Measurements from ENCODE around the gene IMPDH2. TPM values are rescaled to one million over a fixed set of nuclear protein-coding genes. Genes with fewer than 3 reads are reported as not detected.

IMPDH2 gene
- total and polyA plus RNA-seq, 7 donors: 55.0 to 187 (median 99.0) TPM

GRCh38 chr3:49019941-49020329 lies 9.3 kb downstream of the IMPDH2 start:
- WGBS, 2 donors: 13 to 43% methylated on average over 12 of the region's 12 CpGs

GRCh38 chr3:49018707-49019006 lies 10.5 kb downstream of the IMPDH2 start:
- Histone ChIP-seq H3K9me3 (no peaks in the 10 kb centered on the region), H3K4me3 (peak overlapping the region; percentile 72 to 81 (median 74)), H3K27ac (peak overlapping the region; percentile 76 to 83 (median 82)), H3K4me1 (peaks cover 0 to 52% (median 43%) of the 10 kb centered on the region in 4 donors), H3K36me3 (peaks cover 0 to 36% (median 28%) of the 10 kb centered on the region in 4 donors), H3K27me3 (no peaks in the 10 kb centered on the region)
- WGBS, 2 donors: 1 to 2% methylated on average over 18 of the region's 18 CpGs
- intact Hi-C loops (cut with DNase I): no loop called here
- DNase-seq: no peak
- TF ChIP-seq CTCF (IDR thresholded peaks at IDR 0.05): no peak
- TF ChIP-seq POLR2A (IDR thresholded peaks at IDR 0.05): no peak
- TF ChIP-seq EP300 (IDR thresholded peaks at IDR 0.05): no peak
- TF ChIP-seq POLR2AphosphoS5 (IDR thresholded peaks at IDR 0.05): no peak

More at GRCh38 chr3:49019941-49020329, 9.3 kb downstream of the IMPDH2 start:
- DNase-seq: no peak
- no peaks in the 10 kb centered on the region for H3K27me3 ChIP-seq
- TF ChIP-seq CTCF (IDR thresholded peaks at IDR 0.05) (no peak), EP300 (IDR thresholded peaks at IDR 0.05) (no peak), POLR2A (IDR thresholded peaks at IDR 0.05) (no peak), POLR2AphosphoS5 (IDR thresholded peaks at IDR 0.05) (no peak)
- intact Hi-C loops (cut with DNase I): loop anchor here (5.0 kb wide), 1 partner anchor 72 kb away; the partner anchor contains the start of gene QRICH1
- H3K4me3 ChIP-seq: peak overlapping the region in 3 of 4 donors; percentile 79 to 82 (median 82)
- H3K36me3 ChIP-seq: peaks cover 4 to 37% (median 26%) of the 10 kb centered on the region in 4 donors
- H3K27ac ChIP-seq: peak overlapping the region; percentile 99 to 100 (median 100)
- H3K9me3 ChIP-seq: no peaks in the 10 kb centered on the region
- H3K4me1 ChIP-seq: peaks cover 0 to 54% (median 46%) of the 10 kb centered on the region in 4 donors

GRCh38 chr3:49017971-49018706 lies 11.1 kb downstream of the IMPDH2 start, which contains the start of gene DALRD3:
Gene DALRD3 (minus strand): TSS chr3:49018580. CDS start chr3:49018564, 16 bp downstream.
- intact Hi-C loops (cut with DNase I): no loop called here
- DNase-seq: peak; percentile 81

GRCh38 chr3:49017229-49017970 lies 11.8 kb downstream of the IMPDH2 start:
- Histone ChIP-seq H3K4me3 (peak overlapping the region; percentile 72 to 81 (median 74)), H3K4me1 (peaks cover 0 to 50% (median 38%) of the 10 kb centered on the region in 4 donors), H3K36me3 (peaks cover 0 to 40% (median 33%) of the 10 kb centered on the region in 4 donors), H3K27ac (peak overlapping the region; percentile 76 to 83 (median 82)), H3K9me3 (no peaks in the 10 kb centered on the region), H3K27me3 (no peaks in the 10 kb centered on the region)
- intact Hi-C loops (cut with DNase I): no loop called here
- DNase-seq: peak; percentile 69
- whole genome bisulfite sequencing, 2 donors: 5 to 9% methylated on average over 23 of the region's 23 CpGs
- no peak for TF ChIP-seq EP300 (IDR thresholded peaks at IDR 0.05)
- TF ChIP-seq POLR2AphosphoS5 (IDR thresholded peaks at IDR 0.05): peak in 2 of 4 donors; percentile 30 to 48
- TF ChIP-seq CTCF (IDR thresholded peaks at IDR 0.05): no peak
- no peak for TF ChIP-seq POLR2A (IDR thresholded peaks at IDR 0.05)

More at GRCh38 chr3:49017971-49018706, 11.1 kb downstream of the IMPDH2 start, which contains the start of gene DALRD3:
- 0% methylated on average over 85 of the region's 85 CpGs for WGBS, 2 donors
- Histone ChIP-seq H3K36me3 (peaks cover 0 to 35% (median 29%) of the 10 kb centered on the region in 4 donors), H3K27ac (peak within 1 kb of the TSS; percentile 76 to 100 (median 82)), H3K4me1 (peaks cover 0 to 50% (median 40%) of the 10 kb centered on the region in 4 donors), H3K27me3 (no peaks in the 10 kb centered on the region), H3K4me3 (peak within 1 kb of the TSS; percentile 72 to 81 (median 74)), H3K9me3 (no peaks in the 10 kb centered on the region)
- TF ChIP-seq EP300 (IDR thresholded peaks at IDR 0.05) (no peak), POLR2A (IDR thresholded peaks at IDR 0.05) (peak; percentile 51 to 62), CTCF (IDR thresholded peaks at IDR 0.05) (no peak), POLR2AphosphoS5 (IDR thresholded peaks at IDR 0.05) (peak; percentile 44 to 75 (median 62))
